Erythroblast (primary cell): ENCODE data around the gene ATG14.
"Not testable (repeated sequence)": the region's sequence is repeated elsewhere in the genome, so short reads cannot be mapped to it uniquely, and the experiment has no call there.

Experiments used
- DNase-seq, 2 experiments: peaks; one replicate each; lab custom pipeline; 2025; lab: John Stamatoyannopoulos, UW
- GATA1 ChIP-seq: IDR thresholded peaks from 2 replicates; pipeline ENCODE4 v1.6.1; 2011; ENCODE audit warnings: low read depth, mild to moderate bottlenecking, control low read depth, low read length, moderate library complexity
- POLR2A ChIP-seq: IDR thresholded peaks from 2 replicates; pipeline ENCODE4 v1.6.1; 2011; ENCODE audit warnings: mild to moderate bottlenecking, low read length

Gene ATG14

DNA sequence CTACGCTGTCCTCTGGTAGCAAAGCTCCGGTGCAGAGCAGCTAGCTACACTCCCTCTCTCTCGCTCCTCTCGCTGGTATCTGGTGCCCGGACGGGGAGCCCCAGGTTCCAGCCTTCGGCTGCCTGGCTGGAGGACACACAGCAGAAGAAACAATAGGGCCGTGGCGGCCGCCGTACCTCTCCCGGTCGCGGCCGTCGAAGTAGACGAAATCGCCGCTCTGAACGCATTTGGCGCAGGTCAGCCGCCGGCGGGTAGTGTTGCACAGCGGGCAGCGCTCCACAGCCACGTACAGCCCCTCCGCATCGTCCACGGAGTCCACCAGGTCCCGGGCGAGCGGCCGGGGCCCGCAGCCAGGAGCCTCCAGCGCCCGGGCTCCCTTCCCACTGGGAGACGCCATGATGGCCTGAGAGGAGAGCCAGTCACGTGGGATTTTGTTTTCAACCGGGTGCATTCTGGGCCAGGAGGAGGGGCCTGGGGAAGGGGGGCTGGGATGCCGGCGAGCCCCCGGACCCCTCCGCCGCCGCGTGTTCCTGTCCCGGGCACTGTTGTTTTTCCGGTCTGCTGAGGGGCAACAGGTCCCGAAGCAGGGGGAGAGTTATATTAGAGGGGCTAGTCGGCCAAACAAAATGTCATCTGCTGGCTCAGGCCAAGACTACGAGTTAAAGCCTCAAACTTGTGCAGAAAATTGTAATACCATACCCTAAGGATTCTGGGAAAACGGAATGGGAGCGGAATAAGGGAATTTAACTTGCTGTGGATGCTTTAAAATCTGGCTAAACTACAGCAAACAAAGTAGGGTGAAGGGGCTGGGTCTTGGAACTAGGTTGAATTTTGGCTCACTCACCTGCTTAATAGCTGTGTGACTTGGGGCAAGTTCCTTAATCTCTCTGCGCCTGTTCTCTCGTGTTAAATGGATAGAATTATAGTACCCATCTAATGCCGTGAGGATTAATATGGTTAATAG lies at the start of gene ATG14:
Gene ATG14, minus strand, starts transcription at position 405 of the 964 bp plus-strand sequence. Its CDS starts 8 bp downstream, at position 397.
- peak; percentile 87 to 89 for DNase-seq
- TF ChIP-seq GATA1 = no peak
- peak; percentile 70 for TF ChIP-seq POLR2A

GRCh38 chr14:55458800-55459515 lies 47.3 kb upstream of the ATG14 start:
- TF ChIP-seq GATA1 (no peak), POLR2A (no peak)
- DNase-seq = no peak

- no peak for TF ChIP-seq POLR2A
- no peak for TF ChIP-seq GATA1
These were observed 45.9 kb upstream of the ATG14 start for GRCh38 chr14:55457496-55457895.

GRCh38 chr14:55456411-55456810 lies 44.8 kb upstream of the ATG14 start:
- DNase-seq = not testable (repeated sequence)

More at GRCh38 chr14:55457496-55457895, 45.9 kb upstream of the ATG14 start:
- no peak for DNase-seq

DNA sequence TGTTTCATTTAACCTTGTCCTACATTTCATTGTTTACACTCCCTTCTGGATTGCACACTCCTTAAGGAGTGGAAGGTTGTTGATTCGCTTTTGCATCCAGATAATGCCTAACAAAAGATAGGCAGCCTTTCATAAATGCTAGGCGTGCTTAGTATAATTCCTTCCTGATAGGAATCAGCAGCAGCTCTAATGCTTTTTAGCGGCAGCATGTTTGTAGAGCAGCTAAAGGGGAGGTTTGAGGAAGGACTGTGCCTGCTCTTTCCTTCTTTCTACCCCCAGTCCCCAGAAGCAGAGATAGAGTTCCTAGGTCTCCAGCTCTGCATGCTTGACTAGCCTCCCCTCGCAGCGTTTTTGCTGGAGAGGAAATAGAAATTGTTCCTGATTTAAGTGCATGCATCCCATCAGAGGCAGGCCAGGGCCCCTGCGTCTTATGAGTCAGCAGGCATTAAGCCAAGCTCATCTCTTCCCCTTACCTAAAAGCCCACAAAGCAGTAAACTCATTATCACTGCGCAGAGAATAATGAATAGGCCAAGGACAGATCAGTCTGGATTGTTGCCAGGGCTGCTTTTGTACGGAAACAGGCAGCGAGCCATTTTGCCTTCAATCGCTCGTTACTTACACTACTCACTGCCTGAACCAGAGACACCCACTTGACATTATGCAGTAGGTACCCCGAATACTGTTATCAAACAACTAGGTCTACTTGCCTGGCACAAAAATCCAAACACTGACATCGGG lies 42.8 kb upstream of the ATG14 start:
- peak in 1 of 2 experiments; percentile 14 for DNase-seq
- TF ChIP-seq GATA1 (no peak), POLR2A (no peak)

DNA sequence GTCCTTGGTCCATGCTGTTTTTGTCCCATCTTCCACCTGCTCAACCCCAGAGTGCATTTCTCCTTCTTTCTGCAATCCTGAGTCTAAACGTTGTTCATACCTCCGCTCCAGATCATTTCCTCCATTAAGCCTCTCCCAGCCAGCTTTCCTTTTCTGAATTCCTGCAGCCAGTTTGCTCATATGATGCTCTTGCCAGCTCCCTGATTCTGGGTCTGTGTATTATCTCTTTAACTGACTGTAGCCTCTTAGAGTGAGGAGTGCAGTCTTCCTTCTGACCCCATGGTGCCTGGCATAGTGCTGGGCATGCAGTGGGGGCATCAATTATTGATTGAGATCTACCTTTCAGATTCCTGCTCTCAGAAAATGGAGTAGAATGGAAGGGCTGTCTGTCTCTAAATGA lies 40.3 kb upstream of the ATG14 start:
- DNase-seq = no peak

DNA sequence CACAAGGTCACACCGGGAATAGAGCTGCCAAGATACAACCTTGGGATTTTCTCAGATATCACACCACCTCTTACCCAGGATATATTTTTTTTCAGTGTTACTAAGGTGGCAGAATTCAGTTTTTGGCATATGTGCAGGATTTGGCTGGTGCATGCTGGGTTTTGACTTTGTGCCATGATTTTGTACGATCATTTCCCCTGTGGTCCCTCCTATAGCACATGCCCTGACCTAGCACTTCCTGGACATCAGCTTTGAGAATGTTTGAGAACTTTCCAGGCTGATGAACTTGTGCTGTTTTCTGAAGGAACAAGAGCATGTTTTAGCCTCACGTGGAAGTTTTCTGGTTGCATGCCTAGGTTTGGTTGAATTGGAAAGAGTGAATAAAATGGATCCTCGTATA lies 39.8 kb upstream of the ATG14 start:
- TF ChIP-seq GATA1 = no peak
- no peak for TF ChIP-seq POLR2A

More for the DNA sequence above, 40.3 kb upstream of the ATG14 start:
- no peak for TF ChIP-seq POLR2A
- TF ChIP-seq GATA1 = no peak

GRCh38 chr14:55450987-55451386 lies 39.4 kb upstream of the ATG14 start:
- no peak for TF ChIP-seq GATA1
- no peak for TF ChIP-seq POLR2A
- DNase-seq = no peak

More for the DNA sequence above, 39.8 kb upstream of the ATG14 start:
- no peak for DNase-seq

DNA sequence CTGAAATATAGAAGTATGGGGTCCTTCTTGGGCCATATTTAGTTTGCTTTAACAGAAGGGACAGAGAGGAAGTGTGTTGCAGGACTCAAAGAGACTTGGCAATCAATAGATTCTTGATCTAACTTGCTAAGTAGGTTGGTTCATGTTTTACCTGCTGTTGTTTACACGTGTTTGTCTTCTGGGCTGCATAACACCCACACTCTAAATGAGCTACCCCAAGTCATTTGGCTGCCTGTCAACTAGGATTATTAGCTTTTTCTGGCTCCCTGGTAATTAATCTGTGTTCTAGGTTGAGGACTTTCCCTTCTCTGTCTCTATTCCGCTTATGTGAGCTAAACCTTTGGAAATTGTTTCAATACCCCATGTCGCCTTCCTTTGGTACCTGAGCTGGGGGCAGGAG lies 38.9 kb upstream of the ATG14 start:
- TF ChIP-seq POLR2A (no peak), GATA1 (no peak)
- no peak for DNase-seq

DNA sequence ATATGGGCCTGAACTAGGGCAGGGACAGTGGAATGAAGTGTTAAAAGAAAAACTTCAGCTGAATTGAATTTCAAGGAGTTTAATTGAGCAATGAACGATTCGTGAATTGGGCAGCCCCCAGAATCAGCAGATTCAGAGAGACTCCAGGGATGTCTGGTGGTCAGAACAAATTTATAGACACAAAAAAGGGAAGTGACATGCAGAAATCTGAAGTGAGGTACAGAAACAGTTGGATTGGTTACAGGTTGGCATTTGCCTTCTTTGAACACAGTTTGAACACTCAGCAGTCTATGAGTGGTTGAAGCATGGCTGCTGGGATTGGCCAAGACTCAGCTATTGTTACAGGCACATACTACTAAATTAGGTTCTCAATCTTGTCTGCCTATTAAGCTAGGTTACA lies 38.5 kb upstream of the ATG14 start:
- no peak for DNase-seq
- TF ChIP-seq POLR2A (no peak), GATA1 (no peak)

DNA sequence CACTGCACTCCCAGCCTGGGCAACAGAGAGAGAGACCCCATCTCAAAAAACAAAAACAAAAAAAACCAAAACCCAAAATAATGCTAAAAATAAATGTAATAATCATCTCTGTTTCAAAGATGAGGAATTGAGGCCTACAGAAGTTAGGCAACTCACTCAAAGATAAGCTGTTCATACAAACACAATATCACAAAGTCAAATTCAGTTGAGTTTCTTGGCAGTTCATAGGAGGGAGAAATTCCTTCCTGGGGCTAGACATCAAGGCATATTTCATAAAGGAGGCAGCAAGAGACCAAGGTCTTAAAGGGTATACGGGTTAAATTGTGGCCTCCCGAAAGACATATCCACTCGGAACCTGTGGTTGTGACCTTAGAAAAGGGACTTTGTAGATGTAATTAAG lies 37.5 kb upstream of the ATG14 start:
- TF ChIP-seq GATA1 (no peak), POLR2A (no peak)
- DNase-seq = no peak

- DNase-seq = peak in 1 of 2 experiments; percentile 6
- TF ChIP-seq GATA1 (no peak), POLR2A (no peak)
These were observed 36.5 kb upstream of the ATG14 start for GRCh38 chr14:55448141-55448614.

- no peak for DNase-seq
- TF ChIP-seq POLR2A = no peak
- TF ChIP-seq GATA1 = no peak
These were observed 35.2 kb upstream of the ATG14 start for GRCh38 chr14:55446833-55447232.
